Neural progenitor cell (in vitro differentiated cells): ENCODE results near the gene KIAA0408. TPM values are rescaled to one million over a fixed set of nuclear protein-coding genes. Genes with fewer than 3 reads are reported as not detected.

Source experiments
- DNase-seq: peaks from one replicate; pipeline ENCODE4 v3.0.0-alpha.2; 2016; ENCODE audit warnings: low spot score
- H2AFZ ChIP-seq: fragments of 200-600 bp; sonication (generic); replicated peaks from 2 replicates; pipeline ENCODE4 v1.6.1; 2016; ENCODE audit warnings: antibody characterized with exemption
- H3F3A ChIP-seq: fragments of 200-600 bp; sonication (generic); 2 replicates; pipeline ENCODE4 v1.6.1; 2016; ENCODE audit warnings: antibody characterized with exemption, low read depth
- H3K27ac ChIP-seq: fragments of 200-600 bp; sonication (generic); 2 replicates; pipeline ENCODE4 v1.5.1; 2016; ENCODE audit warnings: mild to moderate bottlenecking
- H3K27me3 ChIP-seq: fragments of 200-600 bp; sonication (generic); 2 replicates; pipeline ENCODE4 v1.6.1; 2016; ENCODE audit warnings: mild to moderate bottlenecking, moderate library complexity
- H3K36me3 ChIP-seq: fragments of 200-600 bp; sonication (generic); 2 replicates; pipeline ENCODE4 v1.5.1; 2016
- H3K4me1 ChIP-seq: fragments of 200-600 bp; sonication (generic); 2 replicates; pipeline ENCODE4 v1.6.1; 2016; ENCODE audit warnings: mixed run types
- H3K4me2 ChIP-seq: fragments of 200-600 bp; sonication (generic); 2 replicates; pipeline ENCODE4 v1.6.1; 2016
- H3K4me3 ChIP-seq: fragments of 200-600 bp; sonication (generic); 2 replicates; pipeline ENCODE4 v1.5.1; 2016
- H3K79me2 ChIP-seq: fragments of 200-600 bp; sonication (generic); 2 replicates; pipeline ENCODE4 v1.6.1; 2016; ENCODE audit warnings: low read depth
- H3K9ac ChIP-seq: fragments of 200-600 bp; sonication (generic); 2 replicates; pipeline ENCODE4 v1.6.1; 2016
- H3K9me3 ChIP-seq: fragments of 200-600 bp; sonication (generic); 2 replicates; pipeline ENCODE4 v1.5.1; 2016; ENCODE audit warnings: low read depth
- H4K20me1 ChIP-seq: fragments of 200-600 bp; sonication (generic); 2 replicates; pipeline ENCODE4 v1.6.1; 2016; ENCODE audit warnings: low read depth
- H3K27ac Mint-ChIP-seq: 3 replicates; pipeline ENCODE4 v1.8.0; 2021; ENCODE audit warnings: mixed read lengths
- H3K27me3 Mint-ChIP-seq: 2 replicates; pipeline ENCODE4 v1.8.0; 2022; ENCODE audit warnings: low read depth, mild to moderate bottlenecking, inconsistent platforms, moderate library complexity, mixed read lengths; ENCODE audit not compliant: insufficient read depth
- H3K36me3 Mint-ChIP-seq: 3 replicates; pipeline ENCODE4 v1.8.0; 2021; ENCODE audit warnings: mixed read lengths
- H3K4me1 Mint-ChIP-seq: 3 replicates; pipeline ENCODE4 v1.8.0; 2021; ENCODE audit warnings: mixed read lengths
- H3K4me3 Mint-ChIP-seq: 3 replicates; pipeline ENCODE4 v1.8.0; 2021; ENCODE audit warnings: mild to moderate bottlenecking, moderate library complexity, mixed read lengths
- H3K9me3 Mint-ChIP-seq: 3 replicates; pipeline ENCODE4 v1.8.0; 2020; ENCODE audit warnings: mixed read lengths
- CTCF ChIP-seq: fragments of 200-600 bp; sonication (generic); IDR thresholded peaks from 2 replicates; pipeline ENCODE4 v1.5.1; 2017; ENCODE audit warnings: antibody characterized with exemption, mild to moderate bottlenecking
- EZH2 ChIP-seq: fragments of 200-600 bp; sonication (generic); IDR thresholded peaks from 2 replicates; pipeline ENCODE4 v1.6.1; 2017; ENCODE audit warnings: antibody characterized with exemption, mild to moderate bottlenecking, moderate library complexity
- EZH2phosphoT487 ChIP-seq: fragments of 200-600 bp; sonication (generic); IDR thresholded peaks from 2 replicates; pipeline ENCODE4 v1.6.1; 2017; ENCODE audit warnings: antibody characterized with exemption
- total RNA-seq: library from RNA; depleted of rRNA; stranded (reverse); fragments of >200 nt; gene quantifications from 2 replicates; pipeline ENCODE4 v1.2.3, GENCODE V29; 2015; ENCODE audit warnings: low replicate concordance

KIAA0408 gene
- total RNA-seq, 1 donor from 2014 or later: 9.7 TPM

GRCh38 chr6:127475135-127475822, 16.1 kb upstream of the KIAA0408 start:
- no peaks in the 10 kb centered on the region for H3K9me3 Mint-ChIP-seq
- Histone ChIP-seq H3K4me1 (no peaks in the 10 kb centered on the region), H3K27me3 (no peaks in the 10 kb centered on the region), H4K20me1 (no peaks in the 10 kb centered on the region), H3K9ac (no peak overlapping the region), H3F3A (no peaks in the 10 kb centered on the region), H3K79me2 (no peaks in the 10 kb centered on the region), H3K36me3 (no peaks in the 10 kb centered on the region), H3K27ac (no peak overlapping the region), H3K4me3 (no peak overlapping the region), H3K4me2 (no peak overlapping the region), H2AFZ (no peak overlapping the region), H3K9me3 (no peaks in the 10 kb centered on the region)
- H3K4me1 Mint-ChIP-seq: no peaks in the 10 kb centered on the region
- TF ChIP-seq EZH2 (no peak), CTCF (no peak), EZH2phosphoT487 (no peak)
- no peak overlapping the region for H3K4me3 Mint-ChIP-seq
- peaks cover 61% of the 10 kb centered on the region for H3K36me3 Mint-ChIP-seq
- no peak overlapping the region for H3K27ac Mint-ChIP-seq
- no peak for DNase-seq
- H3K27me3 Mint-ChIP-seq: peaks cover 3% of the 10 kb centered on the region

- no peak overlapping the region for H3K4me2 ChIP-seq
- no peak for DNase-seq
- no peaks in the 10 kb centered on the region for H3K36me3 ChIP-seq
- no peaks in the 10 kb centered on the region for H3K9me3 Mint-ChIP-seq
- no peaks in the 10 kb centered on the region for H3K79me2 ChIP-seq
- no peak overlapping the region for H3K27ac Mint-ChIP-seq
- no peaks in the 10 kb centered on the region for H3K9me3 ChIP-seq
- TF ChIP-seq CTCF (no peak), EZH2phosphoT487 (no peak), EZH2 (no peak)
- peaks cover 48% of the 10 kb centered on the region for H3K36me3 Mint-ChIP-seq
- H3K4me1 Mint-ChIP-seq: no peaks in the 10 kb centered on the region
- H2AFZ ChIP-seq: no peak overlapping the region
- no peaks in the 10 kb centered on the region for H3K4me1 ChIP-seq
- H3K27ac ChIP-seq: no peak overlapping the region
- no peak overlapping the region for H3K9ac ChIP-seq
- peaks cover 3% of the 10 kb centered on the region for H3K27me3 Mint-ChIP-seq
- peaks cover 3% of the 10 kb centered on the region for H4K20me1 ChIP-seq
- no peak overlapping the region for H3K4me3 Mint-ChIP-seq
- H3F3A ChIP-seq: no peaks in the 10 kb centered on the region
- H3K27me3 ChIP-seq: no peaks in the 10 kb centered on the region
- H3K4me3 ChIP-seq: no peak overlapping the region
These were observed 12.4 kb upstream of the KIAA0408 start for GRCh38 chr6:127471379-127472255.

DNA sequence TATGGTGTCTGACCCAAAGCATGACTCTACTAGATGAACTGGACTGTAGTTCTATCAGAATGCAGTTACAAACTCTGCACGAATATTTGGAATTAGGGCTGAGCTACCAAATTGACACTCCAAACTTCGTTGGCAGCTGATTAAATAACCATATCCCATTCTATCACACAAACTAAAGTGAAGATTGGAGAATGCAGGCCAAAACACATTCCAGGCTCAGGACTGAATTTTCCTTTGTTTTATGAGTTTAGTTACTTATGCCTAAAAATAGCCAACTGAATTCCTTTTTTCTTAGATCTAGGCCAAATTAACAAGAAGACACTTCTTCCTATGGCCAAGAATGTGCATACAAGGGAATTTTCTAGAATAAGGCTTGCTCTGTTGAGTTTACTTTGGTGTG, 9.7 kb upstream of the KIAA0408 start:
- no peaks in the 10 kb centered on the region for H3K9me3 Mint-ChIP-seq

More for the DNA sequence above, 9.7 kb upstream of the KIAA0408 start:
- no peaks in the 10 kb centered on the region for H3K4me1 ChIP-seq
- no peaks in the 10 kb centered on the region for H3K79me2 ChIP-seq
- no peak overlapping the region for H3K9ac ChIP-seq
- peaks cover 33% of the 10 kb centered on the region for H3K36me3 Mint-ChIP-seq
- H3K27ac ChIP-seq: no peak overlapping the region
- H3K36me3 ChIP-seq: no peaks in the 10 kb centered on the region
- H4K20me1 ChIP-seq: peaks cover 3% of the 10 kb centered on the region
- no peaks in the 10 kb centered on the region for H3K27me3 Mint-ChIP-seq
- no peak overlapping the region for H3K4me3 Mint-ChIP-seq
- DNase-seq: no peak
- H3K27me3 ChIP-seq: no peaks in the 10 kb centered on the region
- TF ChIP-seq CTCF (no peak), EZH2 (no peak), EZH2phosphoT487 (no peak)
- no peaks in the 10 kb centered on the region for H3K4me1 Mint-ChIP-seq
- no peak overlapping the region for H3K27ac Mint-ChIP-seq
- no peaks in the 10 kb centered on the region for H3F3A ChIP-seq
- no peak overlapping the region for H3K4me3 ChIP-seq
- no peaks in the 10 kb centered on the region for H3K9me3 ChIP-seq
- no peak overlapping the region for H3K4me2 ChIP-seq
- no peak overlapping the region for H2AFZ ChIP-seq
